Tibial nerve (tissue), 4 donors: ENCODE results near the gene GRM1.

Source experiments
- EP300 ChIP-seq, 2 donors: sonication (generic); formaldehyde crosslinking; IDR thresholded peaks; one replicate each; pipeline ENCODE4 v1.6.1; 2017; ENCODE audit warnings: antibody characterized with exemption in 2 of 2, mild to moderate bottlenecking in 1 of 2
- TF ChIP-seq, protein P1 (sequence below), 5 experiments: fragments of 200-600 bp in 3 of 5; fragments of 450-650 bp in 2 of 5; sonication (generic) in 3 of 5; IDR thresholded peaks; one replicate each; pipeline ENCODE4 v1.5.1; 2016 to 2019; ENCODE audit warnings: antibody characterized with exemption in 5 of 5, mild to moderate bottlenecking in 3 of 5, moderate library complexity in 2 of 5

- TF ChIP-seq, protein P1, sequence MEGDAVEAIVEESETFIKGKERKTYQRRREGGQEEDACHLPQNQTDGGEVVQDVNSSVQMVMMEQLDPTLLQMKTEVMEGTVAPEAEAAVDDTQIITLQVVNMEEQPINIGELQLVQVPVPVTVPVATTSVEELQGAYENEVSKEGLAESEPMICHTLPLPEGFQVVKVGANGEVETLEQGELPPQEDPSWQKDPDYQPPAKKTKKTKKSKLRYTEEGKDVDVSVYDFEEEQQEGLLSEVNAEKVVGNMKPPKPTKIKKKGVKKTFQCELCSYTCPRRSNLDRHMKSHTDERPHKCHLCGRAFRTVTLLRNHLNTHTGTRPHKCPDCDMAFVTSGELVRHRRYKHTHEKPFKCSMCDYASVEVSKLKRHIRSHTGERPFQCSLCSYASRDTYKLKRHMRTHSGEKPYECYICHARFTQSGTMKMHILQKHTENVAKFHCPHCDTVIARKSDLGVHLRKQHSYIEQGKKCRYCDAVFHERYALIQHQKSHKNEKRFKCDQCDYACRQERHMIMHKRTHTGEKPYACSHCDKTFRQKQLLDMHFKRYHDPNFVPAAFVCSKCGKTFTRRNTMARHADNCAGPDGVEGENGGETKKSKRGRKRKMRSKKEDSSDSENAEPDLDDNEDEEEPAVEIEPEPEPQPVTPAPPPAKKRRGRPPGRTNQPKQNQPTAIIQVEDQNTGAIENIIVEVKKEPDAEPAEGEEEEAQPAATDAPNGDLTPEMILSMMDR (IDR thresholded peaks at IDR 0.05) = no peak
- no peak for TF ChIP-seq EP300 (IDR thresholded peaks at IDR 0.05)
Measured at GRCh38 chr6:146154197-146154596, 125.3 kb downstream of the GRM1 start.
